WTC11 (cell line): ENCODE results near the gene LHFPL2. TPM values are rescaled to one million over a fixed set of nuclear protein-coding genes. Genes with fewer than 3 reads are reported as not detected.

Source experiments
- ATAC-seq: fragments of 200-7000 bp; cut with Tn5 transposase; 2 replicates; pipeline ENCODE4 v1.10.0; 2021; ENCODE audit warnings: mild to moderate bottlenecking, moderate library complexity
- CTCF ChIA-PET: fragments of 300-600 bp; sonication (Branson Sonifier 250); formaldehyde crosslinking; loops from one replicate; lab custom pipeline; 2021; ENCODE audit warnings: antibody characterized with exemption; lab: Charles Lee
- POLR2A ChIA-PET: fragments of 350-600 bp; sonication (Branson Sonifier 250); formaldehyde crosslinking; loops from one replicate; lab custom pipeline; 2021; ENCODE audit warnings: antibody characterized with exemption; lab: Charles Lee
- DNase-seq: peaks from one replicate; pipeline ENCODE4 v3.0.0; 2021; ENCODE audit warnings: low spot score
- H3K27ac Mint-ChIP-seq: 2 replicates; pipeline ENCODE4 v1.8.0; 2021; ENCODE audit warnings: mixed read lengths
- H3K27me3 Mint-ChIP-seq: 2 replicates; pipeline ENCODE4 v1.8.0; 2021; ENCODE audit warnings: low read depth, mild to moderate bottlenecking, moderate library complexity, mixed read lengths
- H3K36me3 Mint-ChIP-seq: 2 replicates; pipeline ENCODE4 v1.8.0; 2021; ENCODE audit warnings: mixed read lengths
- H3K4me1 Mint-ChIP-seq: 2 replicates; pipeline ENCODE4 v1.8.0; 2022; ENCODE audit warnings: mixed read lengths
- H3K4me3 Mint-ChIP-seq: 2 replicates; pipeline ENCODE4 v1.8.0; 2021; ENCODE audit warnings: mild to moderate bottlenecking, moderate library complexity, mixed read lengths
- H3K9me3 Mint-ChIP-seq: 2 replicates; pipeline ENCODE4 v1.8.0; 2021; ENCODE audit warnings: mixed read lengths
- FOXP1 ChIP-seq: sonication (generic); formaldehyde crosslinking; IDR thresholded peaks from 2 replicates; pipeline ENCODE4 v1.8.0; 2022; ENCODE audit warnings: missing genetic modification reagents, mild to moderate bottlenecking, moderate library complexity, borderline replicate concordance
- GABPB1 ChIP-seq: sonication (generic); formaldehyde crosslinking; IDR thresholded peaks from 2 replicates; pipeline ENCODE4 v1.8.1; 2023; ENCODE audit warnings: mild to moderate bottlenecking, missing genetic modification reagents
- GRHL2 ChIP-seq: fragments of 250-450 bp; sonication (Bioruptor Pico); IDR thresholded peaks from 2 replicates; pipeline ENCODE4 v1.8.0; 2022; ENCODE audit warnings: mild to moderate bottlenecking, moderate library complexity; ENCODE audit not compliant: insufficient replicate concordance, severe bottlenecking
- HMGA2 ChIP-seq: fragments of 250-450 bp; sonication (Bioruptor Pico); IDR thresholded peaks from 2 replicates; pipeline ENCODE4 v1.4.0; 2021; ENCODE audit warnings: mild to moderate bottlenecking, moderate library complexity
- JUN ChIP-seq: sonication (generic); formaldehyde crosslinking; IDR thresholded peaks from 2 replicates; pipeline ENCODE4 v1.8.0; 2023; ENCODE audit warnings: mild to moderate bottlenecking, missing genetic modification reagents
- NFE2L1 ChIP-seq: sonication (generic); formaldehyde crosslinking; IDR thresholded peaks from 2 replicates; pipeline ENCODE4 v1.8.1; 2023; ENCODE audit warnings: missing genetic modification reagents
- OVOL2 ChIP-seq: fragments of 250-450 bp; sonication (Bioruptor Pico); IDR thresholded peaks from 2 replicates; pipeline ENCODE4 v1.9.0; 2021; ENCODE audit warnings: mild to moderate bottlenecking, borderline replicate concordance
- RELA ChIP-seq: sonication (generic); formaldehyde crosslinking; IDR thresholded peaks from 2 replicates; pipeline ENCODE4 v1.8.1; 2022; ENCODE audit warnings: missing genetic modification reagents, mild to moderate bottlenecking, borderline replicate concordance
- TEAD1 ChIP-seq: sonication (generic); formaldehyde crosslinking; IDR thresholded peaks from 2 replicates; pipeline ENCODE4 v1.8.0; 2022; ENCODE audit warnings: mild to moderate bottlenecking, missing genetic modification reagents
- ZNF219 ChIP-seq: sonication (generic); formaldehyde crosslinking; IDR thresholded peaks from 2 replicates; pipeline ENCODE4 v1.8.0; 2023; ENCODE audit warnings: missing genetic modification reagents, mild to moderate bottlenecking, borderline replicate concordance
- ZNF423 ChIP-seq: fragments of 250-450 bp; sonication (Bioruptor Pico); IDR thresholded peaks from 2 replicates; pipeline ENCODE4 v2.1.2; 2022; ENCODE audit warnings: mild to moderate bottlenecking, moderate library complexity
- total RNA-seq: library from RNA; stranded (reverse); gene quantifications from 3 replicates; pipeline ENCODE4 v1.2.3, GENCODE V29; 2021
- TF ChIP-seq, protein P1 (sequence below): sonication (generic); formaldehyde crosslinking; IDR thresholded peaks from 2 replicates; pipeline ENCODE4 v1.8.1; 2023; ENCODE audit warnings: mild to moderate bottlenecking, missing genetic modification reagents, moderate library complexity
- TF ChIP-seq, protein P2 (sequence below): sonication (generic); formaldehyde crosslinking; IDR thresholded peaks from 2 replicates; pipeline ENCODE4 v1.8.1; 2022; ENCODE audit warnings: low read depth, mild to moderate bottlenecking, moderate library complexity, missing genetic modification reagents, borderline replicate concordance
- TF ChIP-seq, protein P3 (sequence below): sonication (generic); formaldehyde crosslinking; IDR thresholded peaks from 2 replicates; pipeline ENCODE4 v1.8.0; 2023; ENCODE audit warnings: missing genetic modification reagents
- TF ChIP-seq, protein P4 (sequence below): sonication (generic); formaldehyde crosslinking; IDR thresholded peaks from 2 replicates; pipeline ENCODE4 v1.8.1; 2023; ENCODE audit warnings: mild to moderate bottlenecking, missing genetic modification reagents
- TF ChIP-seq, protein P5 (sequence below): sonication (generic); formaldehyde crosslinking; IDR thresholded peaks from 2 replicates; pipeline ENCODE4 v1.8.1; 2023; ENCODE audit warnings: mild to moderate bottlenecking, moderate library complexity, missing genetic modification reagents
- TF ChIP-seq, protein P6 (sequence below): sonication (generic); formaldehyde crosslinking; IDR thresholded peaks from 2 replicates; pipeline ENCODE4 v1.8.1; 2022; ENCODE audit warnings: missing genetic modification reagents, borderline replicate concordance
- TF ChIP-seq, protein P7 (sequence below): sonication (generic); formaldehyde crosslinking; IDR thresholded peaks from 2 replicates; pipeline ENCODE4 v1.8.0; 2022; ENCODE audit warnings: mild to moderate bottlenecking, missing genetic modification reagents
- TF ChIP-seq, protein P8 (sequence below): sonication (generic); formaldehyde crosslinking; conservative IDR thresholded peaks from 2 replicates; pipeline ENCODE4 v1.8.1; 2022; ENCODE audit warnings: mild to moderate bottlenecking, missing genetic modification reagents

Gene LHFPL2
- total RNA-seq, 1 experiment from 2014 or later: 40.6 TPM

DNA sequence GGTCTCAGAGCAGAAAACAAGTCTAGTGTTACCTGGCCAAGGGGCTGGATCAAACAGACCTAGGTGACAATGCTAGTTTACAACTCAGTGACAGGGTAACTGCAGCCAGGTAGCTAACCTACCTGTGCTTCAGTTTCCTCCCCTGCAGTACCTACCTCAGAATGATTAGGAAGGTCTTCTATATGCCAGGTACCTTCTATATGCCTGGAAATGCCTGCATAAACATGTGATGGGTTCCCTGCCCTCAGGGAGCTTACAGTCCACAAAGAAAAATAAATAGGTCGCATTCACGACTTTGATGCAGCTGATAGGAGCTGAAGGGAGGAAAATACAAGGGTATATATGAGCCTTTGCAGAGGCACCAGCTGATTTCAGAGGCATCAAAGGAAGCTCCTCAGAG lies 16.1 kb downstream of the LHFPL2 start:
- ATAC-seq: no peak
- no peak overlapping the region for H3K4me3 Mint-ChIP-seq
- no peak for DNase-seq
- ChIA-PET CTCF (no interaction called here), POLR2A (no interaction called here)
- no peak overlapping the region for H3K27ac Mint-ChIP-seq
- no peaks in the 10 kb centered on the region for H3K27me3 Mint-ChIP-seq
- peaks cover 40% of the 10 kb centered on the region for H3K4me1 Mint-ChIP-seq
- peaks cover 50% of the 10 kb centered on the region for H3K36me3 Mint-ChIP-seq
- TF ChIP-seq, protein P1, sequence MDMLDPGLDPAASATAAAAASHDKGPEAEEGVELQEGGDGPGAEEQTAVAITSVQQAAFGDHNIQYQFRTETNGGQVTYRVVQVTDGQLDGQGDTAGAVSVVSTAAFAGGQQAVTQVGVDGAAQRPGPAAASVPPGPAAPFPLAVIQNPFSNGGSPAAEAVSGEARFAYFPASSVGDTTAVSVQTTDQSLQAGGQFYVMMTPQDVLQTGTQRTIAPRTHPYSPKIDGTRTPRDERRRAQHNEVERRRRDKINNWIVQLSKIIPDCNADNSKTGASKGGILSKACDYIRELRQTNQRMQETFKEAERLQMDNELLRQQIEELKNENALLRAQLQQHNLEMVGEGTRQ (CRISPR knock-in tag): no peak
- TF ChIP-seq, protein P2, sequence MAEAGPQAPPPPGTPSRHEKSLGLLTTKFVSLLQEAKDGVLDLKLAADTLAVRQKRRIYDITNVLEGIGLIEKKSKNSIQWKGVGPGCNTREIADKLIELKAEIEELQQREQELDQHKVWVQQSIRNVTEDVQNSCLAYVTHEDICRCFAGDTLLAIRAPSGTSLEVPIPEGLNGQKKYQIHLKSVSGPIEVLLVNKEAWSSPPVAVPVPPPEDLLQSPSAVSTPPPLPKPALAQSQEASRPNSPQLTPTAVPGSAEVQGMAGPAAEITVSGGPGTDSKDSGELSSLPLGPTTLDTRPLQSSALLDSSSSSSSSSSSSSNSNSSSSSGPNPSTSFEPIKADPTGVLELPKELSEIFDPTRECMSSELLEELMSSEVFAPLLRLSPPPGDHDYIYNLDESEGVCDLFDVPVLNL (CRISPR knock-in tag): no peak
- no peak for TF ChIP-seq HMGA2 (CRISPR knock-in tag)
- no peak for TF ChIP-seq GRHL2
- TF ChIP-seq TEAD1 (CRISPR knock-in tag): no peak
- TF ChIP-seq ZNF423 (CRISPR knock-in tag): no peak
- TF ChIP-seq, protein P3, sequence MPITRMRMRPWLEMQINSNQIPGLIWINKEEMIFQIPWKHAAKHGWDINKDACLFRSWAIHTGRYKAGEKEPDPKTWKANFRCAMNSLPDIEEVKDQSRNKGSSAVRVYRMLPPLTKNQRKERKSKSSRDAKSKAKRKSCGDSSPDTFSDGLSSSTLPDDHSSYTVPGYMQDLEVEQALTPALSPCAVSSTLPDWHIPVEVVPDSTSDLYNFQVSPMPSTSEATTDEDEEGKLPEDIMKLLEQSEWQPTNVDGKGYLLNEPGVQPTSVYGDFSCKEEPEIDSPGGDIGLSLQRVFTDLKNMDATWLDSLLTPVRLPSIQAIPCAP (CRISPR knock-in tag): no peak
- TF ChIP-seq, protein P4, sequence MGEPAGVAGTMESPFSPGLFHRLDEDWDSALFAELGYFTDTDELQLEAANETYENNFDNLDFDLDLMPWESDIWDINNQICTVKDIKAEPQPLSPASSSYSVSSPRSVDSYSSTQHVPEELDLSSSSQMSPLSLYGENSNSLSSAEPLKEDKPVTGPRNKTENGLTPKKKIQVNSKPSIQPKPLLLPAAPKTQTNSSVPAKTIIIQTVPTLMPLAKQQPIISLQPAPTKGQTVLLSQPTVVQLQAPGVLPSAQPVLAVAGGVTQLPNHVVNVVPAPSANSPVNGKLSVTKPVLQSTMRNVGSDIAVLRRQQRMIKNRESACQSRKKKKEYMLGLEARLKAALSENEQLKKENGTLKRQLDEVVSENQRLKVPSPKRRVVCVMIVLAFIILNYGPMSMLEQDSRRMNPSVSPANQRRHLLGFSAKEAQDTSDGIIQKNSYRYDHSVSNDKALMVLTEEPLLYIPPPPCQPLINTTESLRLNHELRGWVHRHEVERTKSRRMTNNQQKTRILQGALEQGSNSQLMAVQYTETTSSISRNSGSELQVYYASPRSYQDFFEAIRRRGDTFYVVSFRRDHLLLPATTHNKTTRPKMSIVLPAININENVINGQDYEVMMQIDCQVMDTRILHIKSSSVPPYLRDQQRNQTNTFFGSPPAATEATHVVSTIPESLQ (CRISPR knock-in tag): no peak
- TF ChIP-seq GABPB1: no peak
- no peak for TF ChIP-seq RELA (CRISPR knock-in tag)
- TF ChIP-seq, protein P5, sequence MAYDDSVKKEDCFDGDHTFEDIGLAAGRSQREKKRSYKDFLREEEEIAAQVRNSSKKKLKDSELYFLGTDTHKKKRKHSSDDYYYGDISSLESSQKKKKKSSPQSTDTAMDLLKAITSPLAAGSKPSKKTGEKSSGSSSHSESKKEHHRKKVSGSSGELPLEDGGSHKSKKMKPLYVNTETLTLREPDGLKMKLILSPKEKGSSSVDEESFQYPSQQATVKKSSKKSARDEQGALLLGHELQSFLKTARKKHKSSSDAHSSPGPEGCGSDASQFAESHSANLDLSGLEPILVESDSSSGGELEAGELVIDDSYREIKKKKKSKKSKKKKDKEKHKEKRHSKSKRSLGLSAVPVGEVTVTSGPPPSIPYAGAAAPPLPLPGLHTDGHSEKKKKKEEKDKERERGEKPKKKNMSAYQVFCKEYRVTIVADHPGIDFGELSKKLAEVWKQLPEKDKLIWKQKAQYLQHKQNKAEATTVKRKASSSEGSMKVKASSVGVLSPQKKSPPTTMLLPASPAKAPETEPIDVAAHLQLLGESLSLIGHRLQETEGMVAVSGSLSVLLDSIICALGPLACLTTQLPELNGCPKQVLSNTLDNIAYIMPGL: no peak
- no peak for TF ChIP-seq ZNF219 (CRISPR knock-in tag)
- TF ChIP-seq, protein P6, sequence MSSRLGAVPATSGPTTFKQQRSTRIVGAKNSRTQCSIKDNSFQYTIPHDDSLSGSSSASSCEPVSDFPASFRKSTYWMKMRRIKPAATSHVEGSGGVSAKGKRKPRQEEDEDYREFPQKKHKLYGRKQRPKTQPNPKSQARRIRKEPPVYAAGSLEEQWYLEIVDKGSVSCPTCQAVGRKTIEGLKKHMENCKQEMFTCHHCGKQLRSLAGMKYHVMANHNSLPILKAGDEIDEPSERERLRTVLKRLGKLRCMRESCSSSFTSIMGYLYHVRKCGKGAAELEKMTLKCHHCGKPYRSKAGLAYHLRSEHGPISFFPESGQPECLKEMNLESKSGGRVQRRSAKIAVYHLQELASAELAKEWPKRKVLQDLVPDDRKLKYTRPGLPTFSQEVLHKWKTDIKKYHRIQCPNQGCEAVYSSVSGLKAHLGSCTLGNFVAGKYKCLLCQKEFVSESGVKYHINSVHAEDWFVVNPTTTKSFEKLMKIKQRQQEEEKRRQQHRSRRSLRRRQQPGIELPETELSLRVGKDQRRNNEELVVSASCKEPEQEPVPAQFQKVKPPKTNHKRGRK (CRISPR knock-in tag): no peak
- TF ChIP-seq OVOL2 (CRISPR knock-in tag): no peak
- no peak for TF ChIP-seq FOXP1
- TF ChIP-seq, protein P7, sequence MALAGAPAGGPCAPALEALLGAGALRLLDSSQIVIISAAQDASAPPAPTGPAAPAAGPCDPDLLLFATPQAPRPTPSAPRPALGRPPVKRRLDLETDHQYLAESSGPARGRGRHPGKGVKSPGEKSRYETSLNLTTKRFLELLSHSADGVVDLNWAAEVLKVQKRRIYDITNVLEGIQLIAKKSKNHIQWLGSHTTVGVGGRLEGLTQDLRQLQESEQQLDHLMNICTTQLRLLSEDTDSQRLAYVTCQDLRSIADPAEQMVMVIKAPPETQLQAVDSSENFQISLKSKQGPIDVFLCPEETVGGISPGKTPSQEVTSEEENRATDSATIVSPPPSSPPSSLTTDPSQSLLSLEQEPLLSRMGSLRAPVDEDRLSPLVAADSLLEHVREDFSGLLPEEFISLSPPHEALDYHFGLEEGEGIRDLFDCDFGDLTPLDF: no peak
- no peak for TF ChIP-seq NFE2L1 (CRISPR knock-in tag)
- no peak for TF ChIP-seq JUN
- TF ChIP-seq, protein P8, sequence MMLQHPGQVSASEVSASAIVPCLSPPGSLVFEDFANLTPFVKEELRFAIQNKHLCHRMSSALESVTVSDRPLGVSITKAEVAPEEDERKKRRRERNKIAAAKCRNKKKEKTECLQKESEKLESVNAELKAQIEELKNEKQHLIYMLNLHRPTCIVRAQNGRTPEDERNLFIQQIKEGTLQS (CRISPR knock-in tag): no peak
- H3K9me3 Mint-ChIP-seq: peaks cover 6% of the 10 kb centered on the region; the same call in 1 of the 2 replicates
